Adrenal gland (tissue), 12 donors: ENCODE data around the gene CRTC3. TPM values are rescaled to one million over a fixed set of nuclear protein-coding genes. Genes with fewer than 3 reads are reported as not detected.

Source experiments
- DNase-seq, 7 donors: peaks; one replicate each; pipeline ENCODE4 v3.0.0-alpha.2; 2019 to 2020
- H3K27ac ChIP-seq, 5 donors: fragments of 200-600 bp; sonication (generic) in 4 of 5; 1 replicate in 3 of 5; 2 replicates in 2 of 5; pipeline versions ENCODE4 v1.5.1 to v1.8.0; 2016 to 2020; ENCODE audit warnings: mild to moderate bottlenecking in 1 of 5
- H3K27me3 ChIP-seq: fragments of 200-600 bp; 2 replicates; pipeline ENCODE4 v1.8.0; 2021
- H3K36me3 ChIP-seq, 2 donors: fragments of 200-600 bp; replicated peaks in 1 of 2; 1 replicate in 1 of 2; 2 replicates in 1 of 2; pipeline versions ENCODE4 v1.5.1 to v1.8.0; 2018 to 2022
- H3K4me1 ChIP-seq, 2 donors: fragments of 200-600 bp; replicated peaks in 1 of 2; 1 replicate in 1 of 2; 2 replicates in 1 of 2; pipeline versions ENCODE4 v1.5.1 to v1.8.0; 2018 to 2021
- H3K4me3 ChIP-seq, 4 donors: fragments of 200-600 bp; sonication (generic) in 3 of 4; one replicate each; pipeline ENCODE4 v1.5.1; 2016 to 2018
- H3K9me3 ChIP-seq, 3 donors: fragments of 200-600 bp; sonication (generic) in 1 of 3; replicated peaks in 1 of 3; 1 replicate in 2 of 3; 2 replicates in 1 of 3; pipeline versions ENCODE4 v1.5.1 to v1.8.0; 2016 to 2021
- CTCF ChIP-seq, 6 experiments: fragments of 450-650 bp in 4 of 6; fragments of 200-600 bp in 2 of 6; sonication (generic) in 1 of 6; IDR thresholded peaks; 1 replicate in 5 of 6; 2 replicates in 1 of 6; pipeline versions ENCODE4 v1.5.1 to v1.8.0; 2016 to 2021; ENCODE audit warnings: antibody characterized with exemption in 6 of 6, mild to moderate bottlenecking in 2 of 6, moderate library complexity in 1 of 6
- POLR2A ChIP-seq, 2 donors: fragments of 450-650 bp; IDR thresholded peaks; one replicate each; pipeline ENCODE4 v1.6.1; 2017; ENCODE audit warnings: antibody characterized with exemption in 2 of 2, mild to moderate bottlenecking in 2 of 2, moderate library complexity in 1 of 2
- WGBS, 4 donors: extraction: QIAGEN DNeasy Blood & Tissue Kit in 2 of 4; methylation state at CpG; one replicate each; pipeline versions ENCODE4 v1.1.5 to v1.1.7; 2013 to 2017; 5-methylcytosine and 5-hydroxymethylcytosine counted together
- intact Hi-C, 2 donors: fragments of 100-400 bp; cut with DNase I; formaldehyde crosslinking; loops; one replicate each; pipeline versions ENCODE4 v1.14.1 to v1.15.0; 2022 to 2023
- polyA plus RNA-seq, 3 donors: library from polyadenylated mRNA; stranded (reverse); fragments of 200-250 nt in 2 of 3; fragments of 350-450 nt in 1 of 3; fragmentation: Illumina TruSeq in 1 of 3; extraction: RNeasy Lipid Tissue Mini Kit (QIAGEN cat#74804) in 1 of 3; gene quantifications; one replicate each; pipeline ENCODE4 v1.2.3, GENCODE V29; 2013 to 2014
- total RNA-seq, 9 donors: library from RNA; depleted of rRNA in 4 of 9; stranded (reverse); fragments of >200 nt in 4 of 9; fragments of 120-200 nt in 1 of 9; fragmentation: NEBNext Ultra II Directional in 1 of 9; extraction: Animal tissue kit (Norgen Biotek cat#: 25700) in 1 of 9; gene quantifications; one replicate each; pipeline versions ENCODE4 v1.1.0 to v1.2.4, GENCODE V29; 2013 to 2023
- donor health status: healthy with polysubstance abuse.
- donor health status: Bipolar disorder and iron deficiency.
- donor health status: DM: yes; HTN: yes; CAD: no.
- donor health status: DM: no; HTN: no; CAD: no.
- donor health status: DM: no; HTN: no; CAD: no.
- donor health status: DM: yes; HTN: yes; CAD: no.

CRTC3 gene
- total and polyA plus RNA-seq, 12 donors, result 11.5 to 46.7 (median 31.8) TPM

GRCh38 chr15:90576711-90577389 lies 47.1 kb downstream of the CRTC3 start:
- H3K27me3 ChIP-seq, result no peaks in the 10 kb centered on the region
- TF ChIP-seq CTCF (IDR thresholded peaks at IDR 0.05) (no peak), POLR2A (IDR thresholded peaks at IDR 0.05) (no peak)
- H3K9me3 ChIP-seq, result no peaks in the 10 kb centered on the region
- intact Hi-C loops, result no loop called here
- H3K4me3 ChIP-seq, result no peak overlapping the region
- 86 to 93% (median 92%) methylated on average over 7 of the region's 7 CpGs for WGBS, 4 donors
- no peak overlapping the region for H3K27ac ChIP-seq
- H3K4me1 ChIP-seq, result peaks cover 0 to 20% of the 10 kb centered on the region in 2 donors
- H3K36me3 ChIP-seq, result no peaks in the 10 kb centered on the region
- no peak for DNase-seq

- 78 to 87% (median 84%) methylated on average over 3 of the region's 3 CpGs for WGBS, 4 donors
- no peak for TF ChIP-seq POLR2A (IDR thresholded peaks at IDR 0.05)
- no peak for TF ChIP-seq CTCF (IDR thresholded peaks at IDR 0.05)
Observed at GRCh38 chr15:90579213-90579612, 49.5 kb downstream of the CRTC3 start.

GRCh38 chr15:90580099-90580498 lies 50.4 kb downstream of the CRTC3 start:
- no peak for DNase-seq
- no peaks in the 10 kb centered on the region for H3K36me3 ChIP-seq
- H3K4me1 ChIP-seq, result peaks cover 0 to 28% of the 10 kb centered on the region in 2 donors
- intact Hi-C loops, result no loop called here
- 74 to 79% (median 77%) methylated on average over 5 of the region's 5 CpGs for WGBS, 4 donors
- no peak overlapping the region for H3K4me3 ChIP-seq
- no peak for TF ChIP-seq CTCF (IDR thresholded peaks at IDR 0.05)
- TF ChIP-seq POLR2A (IDR thresholded peaks at IDR 0.05), result no peak
- H3K9me3 ChIP-seq, result no peaks in the 10 kb centered on the region
- no peaks in the 10 kb centered on the region for H3K27me3 ChIP-seq
- no peak overlapping the region for H3K27ac ChIP-seq

More at GRCh38 chr15:90579213-90579612, 49.5 kb downstream of the CRTC3 start:
- no peak for DNase-seq
- intact Hi-C loops, result no loop called here
- Histone ChIP-seq H3K4me1 (peaks cover 0 to 28% of the 10 kb centered on the region in 2 donors), H3K27me3 (no peaks in the 10 kb centered on the region), H3K9me3 (no peaks in the 10 kb centered on the region), H3K4me3 (no peak overlapping the region), H3K27ac (no peak overlapping the region), H3K36me3 (no peaks in the 10 kb centered on the region)

- no peak for TF ChIP-seq POLR2A (IDR thresholded peaks at IDR 0.05)
- no peak for TF ChIP-seq CTCF (IDR thresholded peaks at IDR 0.05)
- Histone ChIP-seq H3K9me3 (no peaks in the 10 kb centered on the region), H3K4me3 (no peak overlapping the region), H3K27ac (peak overlapping the region in 1 of 5 donors; percentile 15), H3K27me3 (no peaks in the 10 kb centered on the region), H3K4me1 (peaks cover 0 to 28% of the 10 kb centered on the region in 2 donors), H3K36me3 (no peaks in the 10 kb centered on the region)
- no peak for DNase-seq
- intact Hi-C loops, result no loop called here
- 82 to 91% (median 89%) methylated on average over 7 of the region's 7 CpGs for WGBS, 4 donors
Observed at GRCh38 chr15:90580541-90580940, 50.8 kb downstream of the CRTC3 start.
